ENCODE data around the gene ST7. TPM values are rescaled to one million over a fixed set of nuclear protein-coding genes. Genes with fewer than 3 reads are reported as not detected.

ST7 gene
- total RNA-seq, 1 donor from 2014 or later: 107 TPM

DNA sequence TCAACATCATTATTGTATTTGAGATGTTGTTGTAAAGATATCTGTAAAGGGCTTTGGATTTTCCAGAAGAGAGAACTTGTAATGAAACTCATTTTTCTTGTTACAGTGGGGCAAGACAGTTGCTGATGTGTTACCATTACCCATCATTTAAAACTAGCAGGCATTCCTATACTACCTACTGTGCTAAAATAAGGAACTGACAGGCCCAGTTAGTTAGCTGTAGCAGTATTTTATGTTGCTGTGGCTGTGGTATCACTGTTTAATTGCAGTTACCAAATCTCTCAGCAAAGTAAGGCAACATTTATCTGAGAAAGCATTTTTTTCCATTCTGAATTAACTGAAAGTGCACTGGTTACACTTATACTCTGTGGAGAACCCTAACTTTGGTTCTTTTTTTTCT, 9.9 kb downstream of the ST7 start:
- TF ChIP-seq, protein P1, sequence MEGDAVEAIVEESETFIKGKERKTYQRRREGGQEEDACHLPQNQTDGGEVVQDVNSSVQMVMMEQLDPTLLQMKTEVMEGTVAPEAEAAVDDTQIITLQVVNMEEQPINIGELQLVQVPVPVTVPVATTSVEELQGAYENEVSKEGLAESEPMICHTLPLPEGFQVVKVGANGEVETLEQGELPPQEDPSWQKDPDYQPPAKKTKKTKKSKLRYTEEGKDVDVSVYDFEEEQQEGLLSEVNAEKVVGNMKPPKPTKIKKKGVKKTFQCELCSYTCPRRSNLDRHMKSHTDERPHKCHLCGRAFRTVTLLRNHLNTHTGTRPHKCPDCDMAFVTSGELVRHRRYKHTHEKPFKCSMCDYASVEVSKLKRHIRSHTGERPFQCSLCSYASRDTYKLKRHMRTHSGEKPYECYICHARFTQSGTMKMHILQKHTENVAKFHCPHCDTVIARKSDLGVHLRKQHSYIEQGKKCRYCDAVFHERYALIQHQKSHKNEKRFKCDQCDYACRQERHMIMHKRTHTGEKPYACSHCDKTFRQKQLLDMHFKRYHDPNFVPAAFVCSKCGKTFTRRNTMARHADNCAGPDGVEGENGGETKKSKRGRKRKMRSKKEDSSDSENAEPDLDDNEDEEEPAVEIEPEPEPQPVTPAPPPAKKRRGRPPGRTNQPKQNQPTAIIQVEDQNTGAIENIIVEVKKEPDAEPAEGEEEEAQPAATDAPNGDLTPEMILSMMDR (IDR thresholded peaks at IDR 0.05; ENCODE audit: partially characterized antibody, unreplicated experiment): no peak
- H3K27ac Mint-ChIP-seq (ENCODE audit: unreplicated experiment): no peak overlapping the region
- no peak for DNase-seq

DNA sequence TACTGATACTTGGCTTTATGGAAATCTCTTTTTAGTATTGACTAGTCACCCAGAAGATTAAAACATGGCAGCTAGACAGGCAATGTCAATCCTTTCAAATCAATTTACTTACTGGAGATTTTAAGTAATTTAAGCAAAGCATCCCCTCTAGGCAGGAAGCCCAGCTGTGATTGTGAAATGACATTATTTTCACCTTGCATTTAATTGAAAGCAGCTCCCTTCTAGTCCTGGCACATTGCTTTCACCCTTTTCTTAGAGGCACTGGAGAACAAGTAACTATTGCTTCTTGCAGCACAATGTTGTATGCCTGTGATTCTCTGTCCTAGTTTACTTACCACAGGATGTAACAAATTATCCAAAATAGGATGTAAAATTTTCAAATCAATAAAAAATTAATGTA, 13.3 kb downstream of the ST7 start:
- H3K4me1 Mint-ChIP-seq (ENCODE audit: low read depth, unreplicated experiment): peaks cover 19% of the 10 kb centered on the region
- TF ChIP-seq, protein P1 (IDR thresholded peaks at IDR 0.05; ENCODE audit: partially characterized antibody, unreplicated experiment): no peak
- no peak overlapping the region for H3K4me3 Mint-ChIP-seq (ENCODE audit: unreplicated experiment)
- no peaks in the 10 kb centered on the region for H3K36me3 Mint-ChIP-seq (ENCODE audit: unreplicated experiment)
- H3K27ac Mint-ChIP-seq (ENCODE audit: unreplicated experiment): no peak overlapping the region
- H3K9me3 Mint-ChIP-seq (ENCODE audit: unreplicated experiment): no peaks in the 10 kb centered on the region
- DNase-seq: no peak
- no peaks in the 10 kb centered on the region for H3K27me3 Mint-ChIP-seq (ENCODE audit: unreplicated experiment)

More for the DNA sequence above, 9.9 kb downstream of the ST7 start:
- Mint-ChIP-seq H3K9me3 (ENCODE audit: unreplicated experiment) (no peaks in the 10 kb centered on the region), H3K36me3 (ENCODE audit: unreplicated experiment) (no peaks in the 10 kb centered on the region), H3K4me3 (ENCODE audit: unreplicated experiment) (no peak overlapping the region), H3K4me1 (ENCODE audit: low read depth, unreplicated experiment) (peaks cover 2% of the 10 kb centered on the region), H3K27me3 (ENCODE audit: unreplicated experiment) (peaks cover 1% of the 10 kb centered on the region)

DNA sequence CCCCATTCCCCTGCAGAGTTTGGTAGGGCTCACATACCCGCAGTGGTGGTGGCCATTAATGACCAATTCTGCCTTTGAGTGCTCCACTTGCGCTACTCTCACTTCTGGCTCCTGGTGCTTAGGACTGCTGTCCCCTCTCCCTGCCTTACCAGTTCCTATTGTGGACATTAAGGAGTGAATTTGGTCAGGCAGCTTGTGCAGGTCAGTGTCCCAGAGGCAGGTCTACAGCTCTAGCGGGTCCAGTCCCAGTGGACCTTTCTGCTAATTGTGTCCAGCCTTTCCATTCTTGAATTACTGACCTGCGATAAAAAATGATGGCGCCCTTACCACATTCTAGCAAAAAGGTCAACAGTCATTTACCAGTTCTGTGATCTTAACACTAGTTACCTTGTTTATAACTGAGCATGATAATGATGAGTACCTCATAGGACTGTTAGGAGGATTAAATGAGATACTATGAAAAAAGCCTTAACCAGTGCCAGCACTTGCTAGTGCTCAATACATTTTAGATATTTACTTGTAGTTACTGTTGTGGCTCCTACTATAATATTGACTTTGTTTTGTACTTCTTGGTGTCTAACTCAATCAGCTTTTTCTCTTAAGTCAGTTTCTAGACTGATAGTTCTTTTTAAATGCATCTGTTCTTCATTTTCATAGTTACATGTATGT, 14.1 kb downstream of the ST7 start:
- H3K4me1 Mint-ChIP-seq (ENCODE audit: low read depth, unreplicated experiment): peaks cover 22% of the 10 kb centered on the region

DNA sequence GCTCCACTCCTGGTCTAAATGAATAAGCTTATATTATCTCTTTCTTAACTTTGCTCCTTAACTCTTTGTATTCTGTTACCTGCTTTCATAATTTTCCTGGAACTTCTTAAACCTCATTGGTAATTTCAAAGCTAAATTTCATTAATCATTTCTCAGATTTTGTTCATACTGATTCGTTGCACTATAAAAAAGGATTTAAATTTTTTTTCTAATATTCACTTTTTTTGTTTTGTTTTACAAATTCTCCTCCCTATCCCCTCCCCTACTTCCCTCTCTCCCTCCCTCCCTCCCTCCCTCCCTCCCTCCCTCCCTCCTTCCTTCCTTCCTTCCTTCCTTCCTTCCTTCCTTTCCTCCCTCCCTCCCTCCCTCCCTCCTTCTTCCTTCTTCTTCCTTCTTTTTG, 14.7 kb downstream of the ST7 start:
- H3K27ac Mint-ChIP-seq (ENCODE audit: unreplicated experiment): no peak overlapping the region
- no peaks in the 10 kb centered on the region for H3K9me3 Mint-ChIP-seq (ENCODE audit: unreplicated experiment)
- no peaks in the 10 kb centered on the region for H3K36me3 Mint-ChIP-seq (ENCODE audit: unreplicated experiment)
- H3K27me3 Mint-ChIP-seq (ENCODE audit: unreplicated experiment): no peaks in the 10 kb centered on the region
- H3K4me1 Mint-ChIP-seq (ENCODE audit: low read depth, unreplicated experiment): peaks cover 27% of the 10 kb centered on the region
- TF ChIP-seq, protein P1 (IDR thresholded peaks at IDR 0.05; ENCODE audit: partially characterized antibody, unreplicated experiment): no peak
- no peak for DNase-seq
- H3K4me3 Mint-ChIP-seq (ENCODE audit: unreplicated experiment): no peak overlapping the region

More for the DNA sequence above, 14.1 kb downstream of the ST7 start:
- TF ChIP-seq, protein P1 (IDR thresholded peaks at IDR 0.05; ENCODE audit: partially characterized antibody, unreplicated experiment): no peak
- no peak for DNase-seq
- Mint-ChIP-seq H3K27ac (ENCODE audit: unreplicated experiment) (no peak overlapping the region), H3K4me3 (ENCODE audit: unreplicated experiment) (no peak overlapping the region), H3K9me3 (ENCODE audit: unreplicated experiment) (no peaks in the 10 kb centered on the region), H3K36me3 (ENCODE audit: unreplicated experiment) (no peaks in the 10 kb centered on the region), H3K27me3 (ENCODE audit: unreplicated experiment) (no peaks in the 10 kb centered on the region)

DNA sequence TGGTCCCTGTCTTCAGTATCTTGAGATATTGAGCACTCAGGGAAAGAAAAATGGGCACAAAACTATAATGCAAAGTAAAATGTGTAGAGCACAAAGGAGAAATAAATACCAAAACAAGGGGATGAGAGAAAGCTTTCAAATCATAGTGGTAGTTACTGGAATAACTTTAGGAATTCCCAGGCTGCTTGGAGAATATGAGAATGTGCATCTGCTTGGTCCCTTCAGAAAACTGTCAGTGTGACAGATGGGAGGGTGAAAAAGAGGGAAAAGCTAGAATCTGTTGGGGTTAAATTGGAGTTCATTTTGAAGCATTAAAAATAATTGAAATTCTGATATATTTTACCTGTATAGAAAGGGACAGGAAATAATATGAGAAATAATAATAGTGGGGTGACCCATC, 15.3 kb downstream of the ST7 start:
- DNase-seq: no peak
- H3K27me3 Mint-ChIP-seq (ENCODE audit: unreplicated experiment): no peaks in the 10 kb centered on the region
- TF ChIP-seq, protein P1 (IDR thresholded peaks at IDR 0.05; ENCODE audit: partially characterized antibody, unreplicated experiment): no peak
- no peaks in the 10 kb centered on the region for H3K36me3 Mint-ChIP-seq (ENCODE audit: unreplicated experiment)
- no peak overlapping the region for H3K4me3 Mint-ChIP-seq (ENCODE audit: unreplicated experiment)
- H3K27ac Mint-ChIP-seq (ENCODE audit: unreplicated experiment): no peak overlapping the region
- H3K9me3 Mint-ChIP-seq (ENCODE audit: unreplicated experiment): no peaks in the 10 kb centered on the region
- peaks cover 27% of the 10 kb centered on the region for H3K4me1 Mint-ChIP-seq (ENCODE audit: low read depth, unreplicated experiment)
